ENCODE results near the gene SLC6A8.

DNA sequence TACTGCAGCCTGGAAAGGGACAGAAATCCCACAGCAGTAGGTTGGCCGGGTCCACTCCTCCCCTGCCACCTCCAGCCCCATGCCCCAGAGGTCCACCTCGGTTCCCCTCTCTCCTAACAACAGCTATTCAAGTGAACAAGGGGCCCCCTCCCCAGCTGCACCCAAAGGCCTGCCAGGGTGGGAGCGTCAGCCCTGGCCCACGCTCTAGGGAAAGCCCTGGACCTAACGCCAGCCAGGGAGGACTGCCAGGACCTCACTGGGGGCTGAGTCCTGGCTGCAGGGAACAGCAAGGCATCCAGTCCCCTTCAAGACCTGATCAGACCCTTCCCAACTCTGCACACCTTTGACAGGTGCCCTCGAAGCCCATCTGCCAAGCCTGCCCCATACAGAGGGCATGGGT, 13.2 kb downstream of the SLC6A8 start:
- TF ChIP-seq EZH2 (IDR thresholded peaks at IDR 0.05; ENCODE audit: insufficient read depth, poor library complexity, severe bottlenecking) (no peak), EZH2phosphoT487 (IDR thresholded peaks at IDR 0.05; ENCODE audit: insufficient read depth, low read depth) (no peak)
